ENCODE measurements around the gene ESM1. TPM values are rescaled to one million over a fixed set of nuclear protein-coding genes. Genes with fewer than 3 reads are reported as not detected.
"Not testable (repeated sequence)": the region's sequence is repeated elsewhere in the genome, so short reads cannot be mapped to it uniquely, and the experiment has no call there.

Gene ESM1
- total and polyA plus RNA-seq, 9 of the 15 experiments (the other 6 are each of a cell fraction or from before 2014, with no cell fraction given): not detected

DNA sequence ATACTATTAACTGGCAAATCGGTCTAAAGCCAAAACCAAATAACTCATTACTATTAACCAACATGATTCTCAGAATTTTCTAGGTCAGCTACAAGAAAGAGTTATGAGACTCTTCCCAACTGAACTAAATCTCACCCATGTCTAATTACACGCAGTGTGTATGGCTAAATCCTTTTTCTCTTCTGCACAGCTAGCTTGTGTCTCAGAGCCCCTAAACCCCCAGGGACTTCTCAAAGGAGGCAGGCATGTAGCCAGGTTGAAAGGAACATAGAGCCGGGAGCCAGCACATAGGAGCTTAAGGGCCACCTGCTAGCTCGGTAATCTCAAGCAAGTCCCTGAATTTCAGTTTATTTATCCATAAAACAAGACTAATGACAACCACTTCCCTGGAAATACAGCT is 36.4 kb upstream of the ESM1 start (continued):
- TF ChIP-seq ETV6 (IDR thresholded peaks at IDR 0.05; ENCODE audit: borderline replicate concordance in 1 of 2, low read depth in 2 of 2, low read length in 1 of 2): no peak
- TF ChIP-seq ETV6 (CRISPR knock-in tag; IDR thresholded peaks at IDR 0.05; ENCODE audit: borderline replicate concordance): no peak
- no peak for TF ChIP-seq KLF16 (IDR thresholded peaks at IDR 0.05)
- TF ChIP-seq MCM3 (IDR thresholded peaks at IDR 0.05): no peak
- TF ChIP-seq TEAD2 (tag; IDR thresholded peaks at IDR 0.05): no peak

DNA sequence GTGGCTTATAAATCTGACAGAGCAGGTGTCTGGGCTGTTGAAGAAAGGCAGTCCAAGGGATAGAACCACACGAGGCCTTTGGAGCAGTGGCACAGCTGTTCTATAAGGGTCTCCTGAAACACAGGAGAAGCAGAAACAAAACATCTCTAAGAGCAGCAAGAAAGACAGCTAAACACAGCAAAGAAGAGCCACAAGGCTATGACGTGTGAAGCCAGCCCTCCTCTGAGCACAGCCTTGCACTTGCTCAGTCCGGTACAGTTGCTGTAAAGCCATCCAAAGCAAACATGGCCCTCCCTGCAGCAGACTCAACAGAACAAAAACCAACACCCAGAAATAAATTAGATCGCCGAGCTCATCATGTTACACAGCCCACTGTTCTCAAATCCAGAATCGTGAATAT is 36.0 kb upstream of the ESM1 start:
- Histone ChIP-seq H3K9me1 (ENCODE audit: control insufficient read depth, insufficient read depth, low read length) (no peaks in the 10 kb centered on the region), H3K27me3 (ENCODE audit: control insufficient read depth in 2 of 2, insufficient read depth in 2 of 2, low read length in 2 of 2) (no peaks in the 10 kb centered on the region), H4K20me1 (replicated peaks; ENCODE audit: control insufficient read depth, insufficient read depth, low read length) (no peaks in the 10 kb centered on the region), H3K79me2 (ENCODE audit: control insufficient read depth, insufficient read depth, low read length) (no peaks in the 10 kb centered on the region), H3K4me1 (replicated peaks in 1 of 2; ENCODE audit: control insufficient read depth in 2 of 2, insufficient read depth in 2 of 2, low read length in 2 of 2) (no peaks in the 10 kb centered on the region), H3K9ac (ENCODE audit: insufficient read depth in 1 of 2, low read depth in 2 of 2, low read length in 2 of 2) (no peak overlapping the region), H3K4me3 (no peak overlapping the region), H3K27ac (ENCODE audit: extremely low read depth, low read depth, low read length) (no peak overlapping the region), H3K9me3 (replicated peaks; ENCODE audit: control insufficient read depth, insufficient read depth, low read depth, low read length) (no peaks in the 10 kb centered on the region), H3K36me3 (ENCODE audit: control insufficient read depth, insufficient read depth, low read length) (no peaks in the 10 kb centered on the region), H3K4me2 (ENCODE audit: insufficient read depth, low read length) (no peak overlapping the region), H2AFZ (ENCODE audit: low read depth, low read length) (no peak overlapping the region)
- no peak for ATAC-seq
- BruUV-seq (replicated peaks): no TSS peak
- POLR2A ChIA-PET: no interaction called here
- in situ Hi-C loops (cut with MboI) (no loop called here), intact Hi-C loops (cut with micrococcal nuclease) (no loop called here)
- TF ChIP-seq, protein P1, sequence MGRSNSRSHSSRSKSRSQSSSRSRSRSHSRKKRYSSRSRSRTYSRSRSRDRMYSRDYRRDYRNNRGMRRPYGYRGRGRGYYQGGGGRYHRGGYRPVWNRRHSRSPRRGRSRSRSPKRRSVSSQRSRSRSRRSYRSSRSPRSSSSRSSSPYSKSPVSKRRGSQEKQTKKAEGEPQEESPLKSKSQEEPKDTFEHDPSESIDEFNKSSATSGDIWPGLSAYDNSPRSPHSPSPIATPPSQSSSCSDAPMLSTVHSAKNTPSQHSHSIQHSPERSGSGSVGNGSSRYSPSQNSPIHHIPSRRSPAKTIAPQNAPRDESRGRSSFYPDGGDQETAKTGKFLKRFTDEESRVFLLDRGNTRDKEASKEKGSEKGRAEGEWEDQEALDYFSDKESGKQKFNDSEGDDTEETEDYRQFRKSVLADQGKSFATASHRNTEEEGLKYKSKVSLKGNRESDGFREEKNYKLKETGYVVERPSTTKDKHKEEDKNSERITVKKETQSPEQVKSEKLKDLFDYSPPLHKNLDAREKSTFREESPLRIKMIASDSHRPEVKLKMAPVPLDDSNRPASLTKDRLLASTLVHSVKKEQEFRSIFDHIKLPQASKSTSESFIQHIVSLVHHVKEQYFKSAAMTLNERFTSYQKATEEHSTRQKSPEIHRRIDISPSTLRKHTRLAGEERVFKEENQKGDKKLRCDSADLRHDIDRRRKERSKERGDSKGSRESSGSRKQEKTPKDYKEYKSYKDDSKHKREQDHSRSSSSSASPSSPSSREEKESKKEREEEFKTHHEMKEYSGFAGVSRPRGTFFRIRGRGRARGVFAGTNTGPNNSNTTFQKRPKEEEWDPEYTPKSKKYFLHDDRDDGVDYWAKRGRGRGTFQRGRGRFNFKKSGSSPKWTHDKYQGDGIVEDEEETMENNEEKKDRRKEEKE (IDR thresholded peaks at IDR 0.05; ENCODE audit: borderline replicate concordance in 1 of 2, control insufficient read depth in 1 of 2, low read depth in 2 of 2, low read length in 1 of 2): no peak
- TF ChIP-seq KHSRP (IDR thresholded peaks at IDR 0.05) (no peak), RBBP5 (IDR thresholded peaks at IDR 0.05; ENCODE audit: borderline replicate concordance, insufficient read depth, low read length, poor library complexity, severe bottlenecking) (no peak)
- WGBS (ENCODE audit: insufficient coverage, low coverage, missing lambda C conversion rate): 0% methylated on average over 6 of the region's 6 CpGs
- CTCF ChIA-PET (ENCODE audit: low intra/inter-chr PET ratio): no interaction called here
- no peak for DNase-seq (ENCODE audit: extremely low read depth in 1 of 4, low spot score in 3 of 4)
- no peak for FAIRE-seq

GRCh38 chr5:55010149-55010548 is 24.8 kb upstream of the ESM1 start:
- in situ Hi-C loops (cut with MboI); ATAC-seq; intact Hi-C loops (cut with micrococcal nuclease); H4K20me1 ChIP-seq (replicated peaks; ENCODE audit: control insufficient read depth, insufficient read depth, low read length); H3K79me2 ChIP-seq (ENCODE audit: control insufficient read depth, insufficient read depth, low read length); H3K36me3 ChIP-seq (ENCODE audit: control insufficient read depth, insufficient read depth, low read length); DNase-seq (ENCODE audit: extremely low read depth in 1 of 4, low spot score in 3 of 4); FAIRE-seq; BruUV-seq (replicated peaks); H3K4me2 ChIP-seq (ENCODE audit: insufficient read depth, low read length); H3K27me3 ChIP-seq (ENCODE audit: control insufficient read depth in 2 of 2, insufficient read depth in 2 of 2, low read length in 2 of 2); H3K4me1 ChIP-seq (replicated peaks in 1 of 2; ENCODE audit: control insufficient read depth in 2 of 2, insufficient read depth in 2 of 2, low read length in 2 of 2); H3K4me3 ChIP-seq; H3K9ac ChIP-seq (ENCODE audit: insufficient read depth in 1 of 2, low read depth in 2 of 2, low read length in 2 of 2); H3K9me1 ChIP-seq (ENCODE audit: control insufficient read depth, insufficient read depth, low read length); POLR2A ChIA-PET; H3K27ac ChIP-seq (ENCODE audit: extremely low read depth, low read depth, low read length); H3K9me3 ChIP-seq (replicated peaks; ENCODE audit: control insufficient read depth, insufficient read depth, low read depth, low read length); H2AFZ ChIP-seq (ENCODE audit: low read depth, low read length); CTCF ChIA-PET (ENCODE audit: low intra/inter-chr PET ratio): not testable (repeated sequence)
- 0% methylated on average over 1 of the region's 1 CpG for WGBS (ENCODE audit: insufficient coverage, low coverage, missing lambda C conversion rate)
